IMR-90 (cell line): ENCODE results near the gene OPHN1. TPM values are rescaled to one million over a fixed set of nuclear protein-coding genes. Genes with fewer than 3 reads are reported as not detected.

Source experiments
- ATAC-seq: fragments of 200-7000 bp; cut with Tn5 transposase; 2 replicates; pipeline ENCODE4 v1.9.1; 2020; ENCODE audit warnings: low read depth, mild to moderate bottlenecking, moderate library complexity
- BruUV-seq: library from RNA; stranded (reverse); fragments of 400-500 nt; replicated peaks from 2 replicates; lab custom pipeline; 2021; lab: Mats Ljungman, UMichigan
- CTCF ChIA-PET: fragments of 300-600 bp; formaldehyde crosslinking; extraction: SDS; loops from one replicate; lab custom pipeline; 2021; ENCODE audit warnings: antibody characterized with exemption; lab: Yijun Ruan, JAX
- POLR2A ChIA-PET: fragments of 300-600 bp; sonication (Branson Sonifier 250); formaldehyde crosslinking; loops from one replicate; lab custom pipeline; 2022; ENCODE audit warnings: antibody characterized with exemption; ENCODE audit not compliant: unreplicated experiment; lab: Charles Lee
- DNase-seq: peaks from one replicate; pipeline ENCODE4 v3.0.0; 2013
- H2AFZ ChIP-seq: replicated peaks from 2 replicates; pipeline ENCODE3; 2013; ENCODE audit warnings: low read length, mild to moderate bottlenecking; ENCODE audit not compliant: poor library complexity
- H2AK5ac ChIP-seq: 2 replicates; pipeline ENCODE4 v1.6.1; 2013; ENCODE audit warnings: low read depth, low read length, inconsistent platforms
- H2AK9ac ChIP-seq: replicated peaks from 2 replicates; pipeline ENCODE3; 2013; ENCODE audit warnings: mild to moderate bottlenecking, low read depth, low read length, moderate library complexity; ENCODE audit not compliant: poor library complexity
- H2BK120ac ChIP-seq: 2 replicates; pipeline ENCODE4 v1.6.1; 2013; ENCODE audit warnings: low read depth, low read length, inconsistent platforms
- H2BK15ac ChIP-seq: 3 replicates; pipeline ENCODE4 v1.6.1; 2013; ENCODE audit warnings: low read depth, low read length, inconsistent platforms
- H2BK20ac ChIP-seq: 2 replicates; pipeline ENCODE4 v1.6.1; 2013; ENCODE audit warnings: low read depth, mild to moderate bottlenecking, inconsistent platforms, low read length, moderate library complexity
- H2BK5ac ChIP-seq: 2 replicates; pipeline ENCODE4 v1.6.1; 2013; ENCODE audit warnings: mild to moderate bottlenecking, low read depth, low read length, inconsistent platforms; ENCODE audit not compliant: poor library complexity, severe bottlenecking
- H3K14ac ChIP-seq: replicated peaks from 2 replicates; pipeline ENCODE4 v1.6.1; 2013; ENCODE audit warnings: low read depth, low read length, inconsistent platforms
- H3K18ac ChIP-seq: 2 replicates; pipeline ENCODE4 v1.6.1; 2013; ENCODE audit warnings: low read depth, low read length, control low read depth
- H3K23ac ChIP-seq: 2 replicates; pipeline ENCODE4 v1.6.1; 2013; ENCODE audit warnings: low read depth, low read length, inconsistent platforms
- H3K27ac ChIP-seq: 2 replicates; pipeline ENCODE4 v1.5.1; 2013; ENCODE audit warnings: mild to moderate bottlenecking, control low read depth, low read length; ENCODE audit not compliant: insufficient read depth
- H3K27me3 ChIP-seq: 2 replicates; pipeline ENCODE4 v1.6.1; 2013; ENCODE audit warnings: low read length; ENCODE audit not compliant: control insufficient read depth, insufficient read depth
- H3K36me3 ChIP-seq: 2 replicates; pipeline ENCODE4 v1.6.1; 2013; ENCODE audit warnings: low read length, mixed read lengths; ENCODE audit not compliant: control insufficient read depth, insufficient read depth
- H3K4ac ChIP-seq: 2 replicates; pipeline ENCODE4 v1.6.1; 2013; ENCODE audit warnings: low read depth, low read length, inconsistent platforms
- H3K4me1 ChIP-seq: 2 replicates; pipeline ENCODE4 v1.6.1; 2013; ENCODE audit warnings: low read length, mixed read lengths; ENCODE audit not compliant: control insufficient read depth, insufficient read depth
- H3K4me2 ChIP-seq: 2 replicates; pipeline ENCODE4 v1.6.1; 2013; ENCODE audit warnings: low read depth, mild to moderate bottlenecking, control low read depth, low read length, moderate library complexity
- H3K4me3 ChIP-seq: 2 replicates; pipeline ENCODE4 v1.5.1; 2013; ENCODE audit warnings: low read depth, mild to moderate bottlenecking, control low read depth, low read length, moderate library complexity; ENCODE audit not compliant: insufficient read depth
- H3K56ac ChIP-seq: 2 replicates; pipeline ENCODE4 v1.6.1; 2013; ENCODE audit warnings: low read length, inconsistent platforms; ENCODE audit not compliant: insufficient read depth; ENCODE audit errors: extremely low read depth
- H3K79me1 ChIP-seq, 2 experiments: 2 replicates each; pipeline ENCODE4 v1.6.1; 2013; ENCODE audit warnings: low read length in 2 of 2, inconsistent platforms in 1 of 2, low read depth in 1 of 2
- H3K9ac ChIP-seq: 2 replicates; pipeline ENCODE4 v1.6.1; 2013; ENCODE audit warnings: low read depth, low read length, control low read depth
- H3K9me1 ChIP-seq: 2 replicates; pipeline ENCODE4 v1.6.1; 2013; ENCODE audit warnings: low read length, inconsistent platforms; ENCODE audit not compliant: insufficient read depth
- H3K9me3 ChIP-seq: 2 replicates; pipeline ENCODE4 v1.6.1; 2013; ENCODE audit warnings: low read length; ENCODE audit not compliant: control insufficient read depth, insufficient read depth
- H4K20me1 ChIP-seq: 2 replicates; pipeline ENCODE4 v1.6.1; 2013; ENCODE audit warnings: low read length, inconsistent platforms; ENCODE audit not compliant: insufficient read depth
- H4K5ac ChIP-seq: 2 replicates; pipeline ENCODE4 v1.6.1; 2013; ENCODE audit warnings: mild to moderate bottlenecking, low read depth, low read length, control low read depth
- H4K8ac ChIP-seq, 2 experiments: 2 replicates each; pipeline ENCODE4 v1.6.1; 2013; ENCODE audit warnings: low read depth in 2 of 2, low read length in 2 of 2, control low read depth in 1 of 2, inconsistent platforms in 1 of 2
- H4K91ac ChIP-seq: 2 replicates; pipeline ENCODE4 v1.6.1; 2013; ENCODE audit warnings: low read depth, low read length, inconsistent platforms; ENCODE audit not compliant: insufficient read depth
- BHLHE40 ChIP-seq: fragments of 150-350 bp; IDR thresholded peaks from 2 replicates; pipeline ENCODE4 v1.6.1; 2016; ENCODE audit warnings: mild to moderate bottlenecking, low read depth, low read length
- CEBPB ChIP-seq: IDR thresholded peaks from 2 replicates; pipeline ENCODE4 v1.6.1; 2012; ENCODE audit warnings: low read depth, low read length, improper control_type of control experiment
- CHD1 ChIP-seq: IDR thresholded peaks from 2 replicates; pipeline ENCODE4 v1.6.1; 2012; ENCODE audit warnings: low read depth, low read length, improper control_type of control experiment
- FOS ChIP-seq: fragments of 150-350 bp; IDR thresholded peaks from 2 replicates; pipeline ENCODE4 v1.6.1; 2016; ENCODE audit warnings: low read depth, low read length
- MAFK ChIP-seq: IDR thresholded peaks from 2 replicates; pipeline ENCODE4 v1.6.1; 2012; ENCODE audit warnings: low read depth, low read length, improper control_type of control experiment
- MAZ ChIP-seq: IDR thresholded peaks from 2 replicates; pipeline ENCODE4 v1.6.1; 2012; ENCODE audit warnings: low read depth, mild to moderate bottlenecking, low read length, improper control_type of control experiment, moderate library complexity, borderline replicate concordance
- MXI1 ChIP-seq: IDR thresholded peaks from 2 replicates; pipeline ENCODE4 v1.6.1; 2012; ENCODE audit warnings: low read depth, mild to moderate bottlenecking, low read length, moderate library complexity, borderline replicate concordance
- NFE2L2 ChIP-seq: fragments of 150-350 bp; IDR thresholded peaks from 2 replicates; pipeline ENCODE4 v1.6.1; 2016; ENCODE audit warnings: low read depth, mild to moderate bottlenecking, low read length
- POLR2A ChIP-seq: IDR thresholded peaks from 2 replicates; pipeline ENCODE4 v1.6.1; 2012; ENCODE audit warnings: mild to moderate bottlenecking, low read depth, low read length
- RAD21 ChIP-seq: IDR thresholded peaks from 2 replicates; pipeline ENCODE4 v1.6.1; 2012; ENCODE audit warnings: low read length, improper control_type of control experiment
- RCOR1 ChIP-seq: IDR thresholded peaks from 2 replicates; pipeline ENCODE4 v1.6.1; 2012; ENCODE audit warnings: mild to moderate bottlenecking, low read length, improper control_type of control experiment; ENCODE audit not compliant: insufficient replicate concordance
- RFX5 ChIP-seq: IDR thresholded peaks from 2 replicates; pipeline ENCODE4 v1.8.0; 2012; ENCODE audit warnings: low read depth, mild to moderate bottlenecking, low read length, moderate library complexity
- SMC3 ChIP-seq: fragments of 150-350 bp; IDR thresholded peaks from 2 replicates; pipeline ENCODE4 v1.6.1; 2016; ENCODE audit warnings: low read depth, mild to moderate bottlenecking, antibody characterized with exemption, low read length, moderate library complexity
- dilution Hi-C: fragments of 300-500 bp; cut with HindIII; formaldehyde crosslinking; loops from one replicate; pipeline ENCODE4 v1.14.3; 2018; ENCODE audit warnings: low sequenced_read_pairs; ENCODE audit not compliant: unreplicated experiment
- in situ Hi-C: fragments of 300-500 bp; cut with MboI; formaldehyde crosslinking; loops from 3 replicates; pipeline ENCODE4 v1.14.3; 2019; ENCODE audit warnings: low sequenced_read_pairs, inconsistent platforms, mixed read lengths
- intact Hi-C: fragments of 100-400 bp; cut with micrococcal nuclease; formaldehyde crosslinking; loops from 2 replicates; pipeline ENCODE4 v1.10.0; 2022
- polyA plus RNA-seq, 3 experiments: library from polyadenylated mRNA; depleted of rRNA; stranded (reverse); fragments of >200 nt; gene quantifications; 2 replicates each; pipeline ENCODE4 v1.2.3, GENCODE V29; 2012; ENCODE audit warnings: low replicate concordance in 1 of 3
- total RNA-seq: library from RNA; depleted of rRNA; stranded (reverse); fragments of >200 nt; gene quantifications from 2 replicates; pipeline ENCODE4 v1.2.3, GENCODE V29; 2012
- TF ChIP-seq, protein P1 (sequence below): fragments of 150-350 bp; IDR thresholded peaks from 2 replicates; pipeline ENCODE4 v1.6.1; 2017; ENCODE audit warnings: mild to moderate bottlenecking, antibody characterized with exemption, low read length, low read depth
- TF ChIP-seq, protein P2 (sequence below): fragments of 150-350 bp; IDR thresholded peaks from 2 replicates; pipeline ENCODE4 v1.6.1; 2016; ENCODE audit warnings: low read depth, mild to moderate bottlenecking, low read length, moderate library complexity, borderline replicate concordance
- TF ChIP-seq, protein P3 (sequence below): conservative IDR thresholded peaks from 2 replicates; pipeline ENCODE4 v1.5.1; 2012; ENCODE audit warnings: mild to moderate bottlenecking, low read depth, low read length, improper control_type of control experiment

OPHN1 gene
- total and polyA plus RNA-seq, 2 of the 4 experiments (the other 2 are of a cell fraction) = 4.0 to 13.1 TPM

DNA sequence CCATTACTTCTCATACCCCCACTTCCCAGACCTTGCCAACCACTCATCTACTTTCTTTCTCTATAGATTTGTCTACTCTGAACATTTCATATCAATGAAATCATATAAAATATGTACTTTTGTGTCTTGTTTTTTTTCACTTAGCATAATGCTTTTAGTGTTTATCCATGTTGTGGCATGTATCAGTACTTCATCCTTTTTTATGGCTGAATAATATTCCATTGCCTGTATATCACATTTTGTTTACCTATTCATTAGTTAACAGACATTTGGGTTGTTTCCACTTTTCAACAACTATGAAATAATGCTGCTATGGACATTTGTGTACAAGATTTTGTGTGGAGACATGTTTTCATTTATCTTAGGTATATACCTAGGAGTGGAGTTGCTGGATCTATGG, 324.1 kb downstream of the OPHN1 start:
- Histone ChIP-seq H4K8ac (no peak overlapping the region), H4K5ac (no peak overlapping the region), H3K4me1 (no peaks in the 10 kb centered on the region), H3K9ac (no peak overlapping the region), H3K14ac (no peak overlapping the region), H2AK5ac (no peak overlapping the region), H3K4me2 (no peak overlapping the region), H4K91ac (no peak overlapping the region), H2BK5ac (no peak overlapping the region), H2AFZ (no peak overlapping the region), H2BK15ac (no peak overlapping the region), H3K18ac (no peak overlapping the region), H4K20me1 (no peaks in the 10 kb centered on the region), H2BK120ac (no peak overlapping the region), H3K27me3 (no peaks in the 10 kb centered on the region; the same call in 1 of the 2 replicates), H3K23ac (no peak overlapping the region), H3K9me3 (no peaks in the 10 kb centered on the region), H3K27ac (no peak overlapping the region), H3K9me1 (no peaks in the 10 kb centered on the region), H2BK20ac (no peak overlapping the region), H3K4ac (no peak overlapping the region), H3K56ac (no peak overlapping the region), H3K4me3 (no peak overlapping the region), H2AK9ac (no peak overlapping the region), H3K79me1 (no peaks in the 10 kb centered on the region), H3K36me3 (no peaks in the 10 kb centered on the region)
- in situ Hi-C loops = no loop called here
- no peak for DNase-seq
- dilution Hi-C loops = no loop called here
- no peak for ATAC-seq
- CTCF ChIA-PET = no interaction called here
- intact Hi-C loops = no loop called here
- no TSS peak for BruUV-seq
- POLR2A ChIA-PET = no interaction called here
- no peak for TF ChIP-seq MXI1
- no peak for TF ChIP-seq SMC3
- TF ChIP-seq MAZ = no peak
- TF ChIP-seq, protein P1, sequence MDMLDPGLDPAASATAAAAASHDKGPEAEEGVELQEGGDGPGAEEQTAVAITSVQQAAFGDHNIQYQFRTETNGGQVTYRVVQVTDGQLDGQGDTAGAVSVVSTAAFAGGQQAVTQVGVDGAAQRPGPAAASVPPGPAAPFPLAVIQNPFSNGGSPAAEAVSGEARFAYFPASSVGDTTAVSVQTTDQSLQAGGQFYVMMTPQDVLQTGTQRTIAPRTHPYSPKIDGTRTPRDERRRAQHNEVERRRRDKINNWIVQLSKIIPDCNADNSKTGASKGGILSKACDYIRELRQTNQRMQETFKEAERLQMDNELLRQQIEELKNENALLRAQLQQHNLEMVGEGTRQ = no peak
- TF ChIP-seq RAD21 = no peak
- TF ChIP-seq, protein P2, sequence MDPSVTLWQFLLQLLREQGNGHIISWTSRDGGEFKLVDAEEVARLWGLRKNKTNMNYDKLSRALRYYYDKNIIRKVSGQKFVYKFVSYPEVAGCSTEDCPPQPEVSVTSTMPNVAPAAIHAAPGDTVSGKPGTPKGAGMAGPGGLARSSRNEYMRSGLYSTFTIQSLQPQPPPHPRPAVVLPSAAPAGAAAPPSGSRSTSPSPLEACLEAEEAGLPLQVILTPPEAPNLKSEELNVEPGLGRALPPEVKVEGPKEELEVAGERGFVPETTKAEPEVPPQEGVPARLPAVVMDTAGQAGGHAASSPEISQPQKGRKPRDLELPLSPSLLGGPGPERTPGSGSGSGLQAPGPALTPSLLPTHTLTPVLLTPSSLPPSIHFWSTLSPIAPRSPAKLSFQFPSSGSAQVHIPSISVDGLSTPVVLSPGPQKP = no peak
- TF ChIP-seq POLR2A = no peak
- TF ChIP-seq, protein P3, sequence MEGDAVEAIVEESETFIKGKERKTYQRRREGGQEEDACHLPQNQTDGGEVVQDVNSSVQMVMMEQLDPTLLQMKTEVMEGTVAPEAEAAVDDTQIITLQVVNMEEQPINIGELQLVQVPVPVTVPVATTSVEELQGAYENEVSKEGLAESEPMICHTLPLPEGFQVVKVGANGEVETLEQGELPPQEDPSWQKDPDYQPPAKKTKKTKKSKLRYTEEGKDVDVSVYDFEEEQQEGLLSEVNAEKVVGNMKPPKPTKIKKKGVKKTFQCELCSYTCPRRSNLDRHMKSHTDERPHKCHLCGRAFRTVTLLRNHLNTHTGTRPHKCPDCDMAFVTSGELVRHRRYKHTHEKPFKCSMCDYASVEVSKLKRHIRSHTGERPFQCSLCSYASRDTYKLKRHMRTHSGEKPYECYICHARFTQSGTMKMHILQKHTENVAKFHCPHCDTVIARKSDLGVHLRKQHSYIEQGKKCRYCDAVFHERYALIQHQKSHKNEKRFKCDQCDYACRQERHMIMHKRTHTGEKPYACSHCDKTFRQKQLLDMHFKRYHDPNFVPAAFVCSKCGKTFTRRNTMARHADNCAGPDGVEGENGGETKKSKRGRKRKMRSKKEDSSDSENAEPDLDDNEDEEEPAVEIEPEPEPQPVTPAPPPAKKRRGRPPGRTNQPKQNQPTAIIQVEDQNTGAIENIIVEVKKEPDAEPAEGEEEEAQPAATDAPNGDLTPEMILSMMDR = no peak
- no peak for TF ChIP-seq RFX5
- no peak for TF ChIP-seq FOS
- TF ChIP-seq CEBPB = no peak
- no peak for TF ChIP-seq RCOR1
- TF ChIP-seq MAFK = no peak
- no peak for TF ChIP-seq CHD1
- no peak for TF ChIP-seq BHLHE40
- TF ChIP-seq NFE2L2 = no peak
